NCI-H524 treated with DMSO at 0.1 percent for 48 hours (cell line): ENCODE measurements around the gene PPAN.

ENCODE experiments used
- DNase-seq: peaks from one replicate; lab custom pipeline; 2025; lab: John Stamatoyannopoulos, UW

Gene PPAN

DNA sequence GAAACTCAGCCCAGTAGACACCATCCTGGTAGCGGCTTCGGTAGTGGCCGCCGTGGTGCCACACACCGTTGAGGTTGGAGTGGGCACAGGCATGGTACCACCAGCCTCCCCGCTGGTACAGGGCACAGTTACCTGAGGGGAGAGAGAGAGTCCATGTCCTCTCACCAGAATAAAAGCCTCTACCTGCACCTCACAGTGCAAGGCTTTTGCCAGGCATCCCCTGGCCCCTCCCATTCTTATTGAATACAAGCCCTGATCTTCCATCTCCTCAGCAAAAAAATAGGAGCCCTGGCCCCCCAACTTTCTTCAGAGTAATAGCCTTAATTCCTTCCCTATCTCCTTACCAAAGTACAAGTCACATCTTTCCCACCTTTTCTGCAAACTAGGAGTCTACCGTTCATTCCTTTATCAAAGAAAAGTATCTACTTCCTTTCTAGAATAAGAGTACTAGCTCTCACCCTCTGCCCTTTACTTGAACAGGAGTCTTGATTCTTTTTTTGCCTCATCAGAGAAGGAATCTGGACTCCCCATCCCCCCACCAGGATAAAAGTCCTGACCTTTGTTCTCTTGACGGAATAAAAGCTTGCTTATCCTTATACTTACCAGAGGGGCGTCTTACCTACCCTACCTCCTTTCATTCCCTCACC, 13.4 kb upstream of the PPAN start:
- no peak for DNase-seq

- no peak for DNase-seq
Observed at GRCh38 chr19:10093295-10094186, 12.6 kb upstream of the PPAN start.

- no peak for DNase-seq
Observed at GRCh38 chr19:10095622-10095947, 10.6 kb upstream of the PPAN start.

DNA sequence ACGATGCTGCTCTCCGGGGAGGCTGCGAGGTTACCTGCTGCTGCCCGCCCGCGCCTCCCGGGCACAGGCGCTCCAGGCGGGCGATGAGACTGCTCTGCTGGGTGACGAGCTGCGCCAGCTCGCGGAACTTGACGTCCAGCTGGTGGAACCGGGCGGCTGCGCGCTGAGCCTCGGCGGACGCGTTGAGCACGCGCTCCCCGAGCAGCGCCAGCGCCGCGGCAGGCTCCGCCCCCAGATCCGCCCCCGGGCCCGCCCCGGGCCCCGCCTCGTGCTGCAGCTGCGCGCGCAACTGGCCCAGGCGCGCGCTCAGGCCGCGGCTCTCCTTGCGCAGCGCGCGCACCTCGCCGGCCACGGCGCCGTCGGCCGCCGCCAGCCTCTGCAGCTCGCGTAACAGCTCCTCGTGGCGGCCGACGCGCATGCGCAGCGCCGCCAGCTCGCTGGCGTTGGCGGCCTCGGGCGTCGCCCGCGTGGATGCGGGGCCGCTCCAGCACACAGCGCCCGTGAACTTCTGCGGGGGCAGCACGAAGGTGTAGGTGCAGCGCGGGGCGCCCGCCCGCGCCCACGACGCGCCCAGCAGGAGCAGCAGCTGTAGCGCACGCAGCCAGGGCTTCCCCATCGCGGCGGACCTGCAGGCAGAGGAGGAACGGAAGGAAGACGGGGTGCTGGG, 10.1 kb upstream of the PPAN start:
- peak; percentile 36 for DNase-seq

- DNase-seq = no peak
Observed at GRCh38 chr19:10096615-10096963, 9.6 kb upstream of the PPAN start.

GRCh38 chr19:10100163-10100785, 5.9 kb upstream of the PPAN start:
- no peak for DNase-seq

GRCh38 chr19:10102787-10103236, 3.4 kb upstream of the PPAN start:
- DNase-seq = no peak

- no peak for DNase-seq
Observed at GRCh38 chr19:10104130-10104513, 2.0 kb upstream of the PPAN start.

GRCh38 chr19:10104665-10105508, 1.3 kb upstream of the PPAN start:
- DNase-seq = no peak

- DNase-seq = no peak
Observed at GRCh38 chr19:10105509-10106099, 558 bp upstream of the PPAN start.

DNA sequence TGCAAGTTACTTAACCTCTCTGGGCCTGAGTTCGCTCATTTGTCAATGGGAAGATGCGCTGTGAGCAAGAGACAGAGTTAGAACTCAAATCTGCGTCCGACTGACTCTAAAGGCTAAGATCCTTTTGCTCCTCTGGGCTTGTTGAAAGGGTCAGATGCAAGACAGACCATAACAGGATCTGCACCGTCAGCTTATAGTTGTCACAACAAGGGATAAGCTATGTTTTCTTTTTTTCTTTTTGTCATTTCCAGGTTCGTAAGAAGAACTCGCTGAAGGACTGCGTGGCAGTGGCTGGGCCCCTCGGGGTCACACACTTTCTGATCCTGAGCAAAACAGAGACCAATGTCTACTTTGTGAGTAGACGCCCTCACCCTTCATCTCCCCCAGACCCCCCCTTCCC, 1.1 kb downstream of the PPAN start:
- DNase-seq = no peak

DNA sequence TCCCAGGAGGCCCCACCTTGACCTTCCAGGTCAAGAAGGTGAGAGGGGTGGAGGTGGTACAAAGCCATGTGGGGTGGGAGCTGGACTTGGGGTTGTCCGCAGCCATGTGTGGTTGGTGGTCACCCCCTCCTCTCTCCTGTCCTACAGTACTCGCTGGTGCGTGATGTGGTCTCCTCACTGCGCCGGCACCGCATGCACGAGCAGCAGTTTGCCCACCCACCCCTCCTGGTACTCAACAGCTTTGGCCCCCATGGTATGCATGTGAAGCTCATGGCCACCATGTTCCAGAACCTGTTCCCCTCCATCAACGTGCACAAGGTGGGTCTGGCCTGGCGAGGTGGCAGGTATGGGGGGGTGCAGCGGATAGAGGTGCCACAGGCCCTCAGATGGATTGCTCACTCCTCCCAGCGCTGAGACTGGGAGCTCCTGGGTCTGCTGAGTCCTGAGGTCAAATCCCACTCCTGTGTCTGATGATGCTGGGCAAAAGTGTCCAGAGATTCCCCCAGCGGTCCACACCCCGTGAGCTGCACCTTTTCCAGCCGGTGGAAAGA, 1.7 kb downstream of the PPAN start:
- DNase-seq = no peak

GRCh38 chr19:10109528-10109927, 3.4 kb downstream of the PPAN start:
- DNase-seq = no peak

DNA sequence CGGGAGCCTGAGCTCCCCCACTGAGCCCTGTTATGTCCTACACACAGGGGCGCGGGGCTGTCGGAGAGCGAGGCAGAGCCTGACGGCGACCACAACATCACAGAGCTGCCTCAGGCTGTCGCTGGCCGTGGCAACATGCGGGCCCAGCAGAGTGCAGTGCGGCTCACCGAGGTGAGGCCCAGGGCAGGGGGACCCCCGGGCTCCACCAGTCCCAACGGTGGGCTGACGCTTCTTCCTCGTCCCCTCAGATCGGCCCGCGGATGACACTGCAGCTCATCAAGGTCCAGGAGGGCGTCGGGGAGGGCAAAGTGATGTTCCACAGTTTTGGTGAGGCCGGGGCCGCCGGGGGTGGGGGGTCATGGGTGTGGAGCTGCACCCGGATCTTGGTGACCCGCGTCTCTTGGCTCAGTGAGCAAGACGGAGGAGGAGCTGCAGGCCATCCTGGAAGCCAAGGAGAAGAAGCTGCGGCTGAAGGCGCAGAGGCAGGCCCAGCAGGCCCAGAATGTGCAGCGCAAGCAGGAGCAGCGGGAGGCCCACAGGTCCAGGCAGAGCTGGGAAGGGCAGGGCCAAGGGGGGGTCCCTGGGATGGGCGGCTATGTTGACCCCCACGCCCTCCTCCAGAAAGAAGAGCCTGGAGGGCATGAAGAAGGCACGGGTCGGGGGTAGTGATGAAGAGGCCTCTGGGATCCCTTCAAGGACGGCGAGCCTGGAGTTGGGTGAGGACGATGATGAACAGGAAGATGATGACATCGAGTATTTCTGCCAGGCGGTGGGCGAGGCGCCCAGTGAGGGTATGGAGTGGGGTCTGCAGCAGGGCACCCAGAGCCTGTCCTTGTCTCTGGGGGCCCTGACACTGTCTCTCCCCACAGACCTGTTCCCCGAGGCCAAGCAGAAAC, 4.2 kb downstream of the PPAN start:
- DNase-seq = no peak

- no peak for DNase-seq
Observed at GRCh38 chr19:10110972-10111317, 4.8 kb downstream of the PPAN start.

- no peak for DNase-seq
Observed at GRCh38 chr19:10111405-10111811, 5.2 kb downstream of the PPAN start, which contains the start of gene P2RY11. TSS of gene P2RY11 (plus strand) at chr19:10111693. CDS start at chr19:10111722, 29 bp downstream.

GRCh38 chr19:10112037-10112761, 6.0 kb downstream of the PPAN start:
- DNase-seq = no peak

- DNase-seq = no peak
Observed at GRCh38 chr19:10112895-10113591, 6.9 kb downstream of the PPAN start.

- DNase-seq = no peak
Observed at GRCh38 chr19:10113592-10113963, 7.4 kb downstream of the PPAN start.
